Activated naive CD4-positive, alpha-beta T cell (primary cell): ENCODE results near the gene RPS6KA2.
"Not testable (repeated sequence)": the region's sequence is repeated elsewhere in the genome, so short reads cannot be mapped to it uniquely, and the experiment has no call there.

Source experiments
- DNase-seq, 4 experiments: peaks; one replicate each; lab custom pipeline; 2025; lab: John Stamatoyannopoulos, UW

The RPS6KA2 gene

GRCh38 chr6:166530211-166531095, 96.6 kb downstream of the RPS6KA2 start:
- DNase-seq = no peak

DNA sequence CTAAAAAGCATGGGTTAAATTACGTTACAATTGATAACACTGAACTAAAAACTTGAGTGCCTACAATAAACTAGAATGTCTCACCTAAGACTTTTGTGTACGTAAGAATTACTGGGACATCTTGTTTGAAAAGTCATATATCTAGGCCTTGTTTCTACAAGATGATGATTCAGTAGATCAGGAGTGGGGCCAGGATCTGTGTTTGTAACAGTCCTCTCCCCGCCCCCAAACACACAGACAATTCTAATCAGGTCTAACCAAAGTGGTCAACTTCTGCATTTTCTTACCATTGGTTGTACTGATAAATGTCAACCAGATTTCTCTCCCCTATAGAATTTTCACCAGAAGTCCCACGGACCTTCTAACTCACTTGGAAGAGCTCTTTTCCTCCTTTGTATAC, 97.5 kb downstream of the RPS6KA2 start:
- DNase-seq = no peak

DNA sequence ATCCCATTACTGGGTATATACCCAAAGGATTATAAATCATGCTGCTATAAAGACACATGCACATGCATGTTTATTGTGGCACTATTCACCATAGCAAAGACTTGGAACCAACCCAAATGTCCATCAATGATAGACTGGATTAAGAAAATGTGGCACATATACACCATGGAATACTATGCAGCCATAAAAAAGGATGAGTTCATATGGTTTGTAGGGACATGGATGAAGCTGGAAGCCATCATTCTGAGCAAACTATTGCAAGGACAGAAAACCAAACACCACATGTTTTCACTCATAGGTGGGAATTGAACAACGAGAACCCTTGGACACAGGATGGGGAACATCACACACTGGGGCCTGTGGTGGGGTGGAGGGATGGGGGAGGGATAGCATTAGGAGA, 98.0 kb downstream of the RPS6KA2 start:
- not testable (repeated sequence) for DNase-seq

DNA sequence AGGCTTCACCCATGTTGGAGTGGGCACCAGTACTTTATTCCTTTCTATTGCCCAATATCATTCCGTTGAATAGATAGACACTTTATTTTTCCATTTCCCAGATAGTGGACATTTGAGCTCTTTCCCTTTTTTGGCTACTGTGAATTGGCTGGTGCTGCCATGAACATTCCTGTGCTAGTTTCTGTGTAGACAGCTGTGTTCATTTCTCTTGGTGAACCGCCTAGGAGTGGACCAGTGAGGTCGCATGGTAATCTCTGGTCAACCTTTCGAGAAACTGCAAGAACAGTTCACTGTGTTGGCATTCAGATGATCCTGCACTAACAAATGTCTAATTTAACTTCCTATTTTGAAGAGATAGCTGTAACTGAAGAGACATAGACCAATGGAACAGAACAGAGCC, 99.2 kb downstream of the RPS6KA2 start:
- DNase-seq = no peak

DNA sequence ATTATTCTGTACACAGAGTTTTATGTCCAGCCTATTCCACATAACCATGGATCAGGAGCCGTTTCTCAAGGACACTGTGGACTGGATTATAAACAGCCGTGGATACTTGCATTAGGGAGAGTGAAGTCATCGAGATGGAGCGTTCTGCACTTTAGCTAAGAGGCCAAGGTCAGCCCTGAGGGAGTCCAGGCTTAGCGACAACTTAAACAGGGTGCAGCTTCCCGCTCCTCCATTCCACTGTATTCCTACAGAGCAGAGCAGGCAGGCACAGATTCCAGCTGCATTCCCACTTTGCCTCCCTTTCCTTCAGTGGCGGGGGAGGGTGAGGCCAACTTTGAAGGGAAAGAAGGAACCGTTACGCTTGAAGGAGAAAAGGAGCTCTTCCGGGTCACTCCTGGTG, 100.1 kb downstream of the RPS6KA2 start:
- no peak for DNase-seq

DNA sequence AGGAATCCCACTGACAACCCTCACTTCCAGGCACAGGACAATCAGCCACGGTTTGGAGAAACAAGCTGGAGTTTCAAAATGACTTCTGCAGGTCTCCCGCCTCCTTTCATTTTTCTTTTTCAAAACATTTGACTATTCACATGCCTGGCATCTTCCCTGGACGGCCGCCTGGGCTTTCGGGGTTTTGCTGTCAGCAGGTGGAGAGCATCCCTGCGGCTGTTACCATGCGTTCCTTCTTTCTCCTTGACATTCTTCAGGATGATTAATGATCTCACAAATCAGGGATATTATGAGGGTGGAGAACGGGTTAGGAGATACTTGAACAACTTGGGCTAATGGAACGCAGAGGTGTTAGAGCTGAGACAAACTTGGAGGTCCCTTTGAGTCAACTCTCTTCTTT, 101.5 kb downstream of the RPS6KA2 start:
- DNase-seq = no peak

DNA sequence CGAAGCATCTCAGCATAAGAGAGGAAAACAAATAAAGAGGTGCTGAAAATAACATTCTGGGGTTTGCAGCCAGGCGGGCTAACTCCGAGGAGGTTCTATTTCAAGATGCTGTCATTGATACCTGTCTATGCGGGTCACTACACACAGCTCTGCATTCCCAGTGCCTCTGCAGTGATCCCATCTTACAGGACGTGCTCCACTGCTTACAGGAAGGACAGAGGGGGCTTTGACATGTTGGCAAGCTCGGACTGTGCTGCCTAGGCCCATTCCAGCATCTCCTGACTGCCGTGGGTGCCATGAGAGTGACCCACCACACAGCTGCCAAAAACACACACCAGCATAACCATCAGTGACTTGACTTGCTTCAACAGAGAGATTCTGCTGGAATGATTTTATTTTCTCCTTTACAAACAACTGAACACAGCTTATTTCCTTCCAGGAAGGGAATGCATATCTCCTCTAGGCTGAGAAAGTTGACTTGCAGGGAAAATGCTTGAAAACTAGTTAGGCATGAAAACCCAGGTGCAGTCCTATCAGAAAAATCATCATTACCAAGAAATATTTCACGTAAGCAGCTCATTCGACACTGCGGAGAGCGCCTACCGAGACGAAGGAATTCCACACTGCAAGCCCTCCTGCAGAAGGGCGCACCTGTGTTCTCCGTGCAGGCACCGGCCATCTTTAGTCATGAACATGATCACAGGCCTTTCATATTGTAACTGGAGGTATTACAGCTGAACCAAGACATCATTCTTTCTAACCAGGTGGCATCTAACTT, 103.1 kb downstream of the RPS6KA2 start:
- no peak for DNase-seq

GRCh38 chr6:166520905-166521834, 105.9 kb downstream of the RPS6KA2 start:
- no peak for DNase-seq

DNA sequence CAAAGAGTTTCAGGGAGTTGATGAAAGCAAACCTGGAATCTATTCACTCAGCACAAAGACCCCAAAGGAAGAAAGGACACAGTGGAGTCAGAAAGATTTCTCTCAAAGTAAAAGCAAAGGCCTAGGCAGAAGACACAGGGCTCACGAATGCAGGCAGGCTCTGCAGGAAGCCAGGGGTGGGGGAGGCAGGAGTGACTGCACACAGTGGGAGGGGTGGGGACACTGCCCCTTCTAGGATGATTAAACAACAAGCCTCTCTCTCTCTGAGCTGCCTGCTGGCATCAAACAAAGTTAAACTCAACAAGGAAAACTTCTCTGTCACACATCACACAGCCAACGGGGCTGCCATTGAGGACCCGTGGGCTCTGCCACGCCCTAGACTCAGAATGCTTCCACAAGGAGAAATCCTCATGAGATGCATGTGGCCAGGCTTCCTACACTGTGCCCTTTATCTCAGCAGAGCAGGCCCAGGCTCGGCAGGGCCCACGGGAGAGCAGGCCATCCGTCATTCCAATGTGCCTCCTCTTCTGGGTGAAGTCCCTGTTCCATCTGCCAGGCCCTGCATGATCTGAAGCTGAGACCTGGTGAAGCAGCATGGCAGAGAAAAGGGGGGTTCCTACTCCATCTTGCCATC, 110.7 kb downstream of the RPS6KA2 start:
- no peak for DNase-seq

GRCh38 chr6:166515072-166515810, 111.8 kb downstream of the RPS6KA2 start:
- DNase-seq = peak in 2 of 4 experiments; percentile 6 to 10

DNA sequence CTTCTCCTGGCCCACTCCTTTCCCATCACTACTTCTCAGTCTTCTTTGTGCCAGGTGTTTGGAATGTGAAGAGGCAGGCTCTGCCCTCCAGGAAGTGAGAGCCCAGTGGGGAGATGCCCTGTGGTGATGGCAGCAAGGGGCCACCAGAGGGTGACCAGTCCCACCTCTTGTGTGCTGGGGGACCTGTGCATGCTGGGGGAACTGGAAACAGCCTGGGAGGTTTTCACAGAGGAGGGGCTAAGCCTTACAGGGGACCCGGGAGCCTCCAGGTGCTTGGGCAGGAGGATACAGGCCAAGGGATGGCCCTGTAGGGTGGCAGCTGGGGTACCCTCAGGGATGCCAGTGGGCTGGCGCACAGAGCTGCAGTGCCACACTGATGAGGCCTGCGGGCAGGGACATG, 112.9 kb downstream of the RPS6KA2 start:
- no peak for DNase-seq

GRCh38 chr6:166512567-166512966, 114.5 kb downstream of the RPS6KA2 start:
- DNase-seq = peak in 1 of 4 experiments; percentile 7

GRCh38 chr6:166511316-166511715, 115.7 kb downstream of the RPS6KA2 start:
- DNase-seq = no peak

GRCh38 chr6:166509193-166509592, 117.9 kb downstream of the RPS6KA2 start:
- DNase-seq = no peak

DNA sequence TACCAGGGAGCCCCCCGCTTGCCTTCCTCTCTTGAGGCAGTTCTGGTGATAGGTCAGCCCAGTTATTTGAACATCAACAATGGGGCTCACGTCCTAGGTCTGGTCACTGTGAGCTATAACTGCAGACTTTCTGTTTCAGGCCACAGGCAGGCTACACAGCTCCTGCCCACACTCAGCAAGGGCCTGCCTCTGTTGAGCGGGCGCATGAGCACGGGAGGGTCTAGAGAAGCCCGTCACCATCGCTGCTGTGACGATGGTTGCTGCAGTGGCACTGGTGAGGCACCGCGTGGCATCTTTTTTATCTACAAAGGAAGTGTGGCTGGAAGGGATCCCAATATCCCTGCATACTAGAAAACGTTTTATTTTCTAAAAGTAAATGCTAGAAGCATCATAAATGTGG, 118.3 kb downstream of the RPS6KA2 start:
- DNase-seq = no peak

GRCh38 chr6:166507809-166508564, 119.1 kb downstream of the RPS6KA2 start:
- no peak for DNase-seq

- DNase-seq = no peak
Observed at GRCh38 chr6:166507380-166507779, 119.7 kb downstream of the RPS6KA2 start.

DNA sequence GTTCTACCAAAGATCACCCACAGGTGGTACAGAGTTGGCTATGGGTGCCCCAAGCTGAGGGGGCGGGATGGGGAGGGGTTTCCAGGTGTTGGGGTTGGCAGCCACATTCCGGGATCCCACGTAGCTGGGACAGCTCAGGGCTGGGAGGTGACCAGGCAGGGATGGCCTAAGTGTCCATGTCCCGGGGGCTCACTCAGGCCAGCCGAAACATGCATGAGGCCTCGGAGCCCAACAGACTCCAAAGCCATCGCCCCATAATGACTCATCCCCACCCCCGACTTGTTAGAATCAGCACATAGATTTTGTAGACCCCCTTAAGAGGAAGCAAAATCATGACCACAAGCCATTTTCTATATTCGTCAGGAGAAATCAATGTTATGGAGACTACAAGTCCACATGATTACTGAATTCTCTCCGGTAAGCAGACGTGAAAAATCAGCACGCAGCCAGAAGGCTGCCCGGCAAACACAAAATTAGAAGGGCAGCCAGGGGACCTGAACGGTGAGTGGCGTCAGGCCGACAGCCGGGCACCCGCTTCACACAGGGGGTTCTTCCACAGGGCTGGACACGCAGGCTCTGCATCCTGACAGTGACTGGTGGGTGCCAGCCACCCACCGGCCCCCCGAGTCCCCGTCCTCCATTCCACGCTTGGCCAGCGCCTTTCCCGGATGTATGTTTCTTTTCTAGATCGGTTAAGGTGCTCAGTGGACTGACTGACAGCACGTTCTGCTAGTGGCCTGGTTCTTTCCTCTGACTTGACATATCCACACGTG, 121.7 kb downstream of the RPS6KA2 start:
- DNase-seq = no peak

- no peak for DNase-seq
Observed at GRCh38 chr6:166504100-166504499, 123.0 kb downstream of the RPS6KA2 start.
